Head of caudate nucleus (tissue), 42 donors: Measurements from ENCODE around the gene TRAF6.
A peak's percentile ranks its signal among the peaks of the same experiment; 100 is the strongest.

Experiments used
- DNase-seq, 42 donors: peaks; one replicate each; pipeline versions ENCODE4 v3.0.0 to v3.0.0-alpha.2; 2020 to 2021; ENCODE audit warnings: mixed read lengths in 7 of 42
- intact Hi-C: fragments of 100-400 bp; cut with DNase I; formaldehyde crosslinking; loops from one replicate; pipeline ENCODE4 v1.15.0; 2022

The TRAF6 gene

GRCh38 chr11:36464720-36465119, 45.4 kb downstream of the TRAF6 start:
- no peak for DNase-seq
- intact Hi-C loops, result no loop called here

GRCh38 chr11:36463781-36464180, 46.3 kb downstream of the TRAF6 start:
- no peak for DNase-seq
- intact Hi-C loops, result no loop called here

- DNase-seq, result peak in 1 of 42 donors; percentile 31
- intact Hi-C loops, result no loop called here
Observed at GRCh38 chr11:36462321-36462720, 47.8 kb downstream of the TRAF6 start.

- peak in 1 of 42 donors; percentile 51 for DNase-seq
- intact Hi-C loops, result no loop called here
Observed at GRCh38 chr11:36460220-36460619, 49.9 kb downstream of the TRAF6 start.

- intact Hi-C loops, result no loop called here
- peak in 1 of 42 donors; percentile 31 for DNase-seq
Observed at GRCh38 chr11:36459046-36459445, 51.0 kb downstream of the TRAF6 start.

- intact Hi-C loops, result no loop called here
Observed at GRCh38 chr11:36458129-36458915, 51.8 kb downstream of the TRAF6 start.

GRCh38 chr11:36456156-36456555, 53.9 kb downstream of the TRAF6 start:
- DNase-seq, result no peak
- intact Hi-C loops, result no loop called here

More at GRCh38 chr11:36458129-36458915, 51.8 kb downstream of the TRAF6 start:
- DNase-seq, result peak in 1 of 42 donors; percentile 36

GRCh38 chr11:36455658-36456111, 54.4 kb downstream of the TRAF6 start:
- intact Hi-C loops, result no loop called here
- peak in 31 of 42 donors; percentile 18 to 78 (median 46) for DNase-seq

GRCh38 chr11:36454941-36455631, 55.0 kb downstream of the TRAF6 start:
- intact Hi-C loops, result no loop called here
- DNase-seq, result peak in 12 of 42 donors; percentile 18 to 59 (median 40)

GRCh38 chr11:36454551-36454940, 55.5 kb downstream of the TRAF6 start:
- no peak for DNase-seq

GRCh38 chr11:36453678-36454077, 56.4 kb downstream of the TRAF6 start:
- intact Hi-C loops, result no loop called here
- peak in 1 of 42 donors; percentile 39 for DNase-seq

More at GRCh38 chr11:36454551-36454940, 55.5 kb downstream of the TRAF6 start:
- intact Hi-C loops, result no loop called here

- intact Hi-C loops, result no loop called here
- DNase-seq, result peak in 1 of 42 donors; percentile 3
Observed at GRCh38 chr11:36452961-36453360, 57.1 kb downstream of the TRAF6 start.

- DNase-seq, result peak in 1 of 42 donors; percentile 45
- intact Hi-C loops, result no loop called here
Observed at GRCh38 chr11:36452236-36452940, 57.7 kb downstream of the TRAF6 start.

GRCh38 chr11:36451681-36452080, 58.4 kb downstream of the TRAF6 start:
- no peak for DNase-seq
- intact Hi-C loops, result no loop called here

GRCh38 chr11:36451045-36451444, 59.0 kb downstream of the TRAF6 start:
- intact Hi-C loops, result no loop called here

GRCh38 chr11:36450110-36450572, 59.9 kb downstream of the TRAF6 start:
- no peak for DNase-seq
- intact Hi-C loops, result no loop called here

More at GRCh38 chr11:36451045-36451444, 59.0 kb downstream of the TRAF6 start:
- no peak for DNase-seq

- no peak for DNase-seq
- intact Hi-C loops, result no loop called here
Observed at GRCh38 chr11:36449561-36450096, 60.4 kb downstream of the TRAF6 start.

GRCh38 chr11:36447947-36448346, 62.1 kb downstream of the TRAF6 start:
- no peak for DNase-seq

GRCh38 chr11:36447514-36447913, 62.6 kb downstream of the TRAF6 start:
- DNase-seq, result no peak
- intact Hi-C loops, result no loop called here

More at GRCh38 chr11:36447947-36448346, 62.1 kb downstream of the TRAF6 start:
- intact Hi-C loops, result no loop called here
